Measurements from ENCODE around the gene CAPN8. TPM values are rescaled to one million over a fixed set of nuclear protein-coding genes. Genes with fewer than 3 reads are reported as not detected.
A peak's percentile ranks its signal among the peaks of the same experiment; 100 is the strongest.

CAPN8 gene
- total and polyA plus RNA-seq, 2 experiments from 2014 or later, result 0.15 TPM; not detected in 1

DNA sequence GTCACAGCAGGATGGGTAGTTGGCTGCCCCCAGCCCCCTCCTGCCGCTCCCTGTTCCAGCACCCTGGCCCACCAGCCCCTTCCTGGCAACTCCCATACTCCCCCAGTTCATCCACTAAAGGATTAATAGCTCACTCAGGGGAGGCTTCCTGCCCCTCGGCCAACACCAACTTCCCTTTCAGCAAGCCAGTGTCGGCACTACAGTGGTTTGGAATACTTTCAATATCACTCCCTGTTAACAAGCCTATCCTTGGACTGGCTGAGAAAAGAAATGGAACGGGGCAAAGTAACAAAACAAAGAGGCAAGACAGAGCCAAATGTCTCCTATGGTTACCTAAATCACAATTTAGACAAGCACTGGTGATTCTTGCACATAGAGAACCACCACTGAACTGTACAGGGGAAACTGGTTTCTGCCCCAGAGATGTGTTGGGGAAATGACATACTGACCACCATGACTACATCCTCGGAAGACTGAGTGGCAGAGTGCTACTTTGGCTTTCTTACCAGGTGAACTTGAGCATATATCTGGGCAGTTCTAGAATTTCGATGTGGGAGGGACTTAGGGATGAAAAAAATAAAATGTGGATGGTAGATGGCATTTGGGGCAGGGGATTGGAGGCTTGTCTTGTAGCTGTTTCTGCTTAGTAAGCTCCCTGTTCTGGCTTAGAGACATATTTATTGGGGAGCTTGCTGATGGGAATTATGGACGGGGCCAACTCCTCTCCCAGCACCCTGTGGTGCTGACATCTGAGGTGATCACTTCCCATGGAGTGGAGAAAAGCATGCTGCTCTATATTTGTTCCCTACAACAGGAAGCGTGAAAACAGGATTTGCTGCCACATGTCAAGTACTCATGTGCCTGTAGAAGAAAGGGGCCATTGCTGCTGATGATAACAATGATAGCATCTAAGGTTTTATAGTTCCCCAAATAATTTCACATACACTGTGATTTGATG, 39.7 kb upstream of the CAPN8 start:
- no peaks in the 10 kb centered on the region for H3K36me3 ChIP-seq
- DNase-seq (ENCODE audit: low read depth in 1 of 2, low spot score in 1 of 2), result peak; percentile 74 to 87
- TF ChIP-seq, protein P1, sequence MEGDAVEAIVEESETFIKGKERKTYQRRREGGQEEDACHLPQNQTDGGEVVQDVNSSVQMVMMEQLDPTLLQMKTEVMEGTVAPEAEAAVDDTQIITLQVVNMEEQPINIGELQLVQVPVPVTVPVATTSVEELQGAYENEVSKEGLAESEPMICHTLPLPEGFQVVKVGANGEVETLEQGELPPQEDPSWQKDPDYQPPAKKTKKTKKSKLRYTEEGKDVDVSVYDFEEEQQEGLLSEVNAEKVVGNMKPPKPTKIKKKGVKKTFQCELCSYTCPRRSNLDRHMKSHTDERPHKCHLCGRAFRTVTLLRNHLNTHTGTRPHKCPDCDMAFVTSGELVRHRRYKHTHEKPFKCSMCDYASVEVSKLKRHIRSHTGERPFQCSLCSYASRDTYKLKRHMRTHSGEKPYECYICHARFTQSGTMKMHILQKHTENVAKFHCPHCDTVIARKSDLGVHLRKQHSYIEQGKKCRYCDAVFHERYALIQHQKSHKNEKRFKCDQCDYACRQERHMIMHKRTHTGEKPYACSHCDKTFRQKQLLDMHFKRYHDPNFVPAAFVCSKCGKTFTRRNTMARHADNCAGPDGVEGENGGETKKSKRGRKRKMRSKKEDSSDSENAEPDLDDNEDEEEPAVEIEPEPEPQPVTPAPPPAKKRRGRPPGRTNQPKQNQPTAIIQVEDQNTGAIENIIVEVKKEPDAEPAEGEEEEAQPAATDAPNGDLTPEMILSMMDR (IDR thresholded peaks at IDR 0.05; ENCODE audit: low read depth, low read length), result no peak
- no peaks in the 10 kb centered on the region for H3K27me3 ChIP-seq
- no peak overlapping the region for H3K4me3 ChIP-seq
- peaks cover 30% of the 10 kb centered on the region for H3K4me1 ChIP-seq (ENCODE audit: low read depth)
- no peaks in the 10 kb centered on the region for H3K9me3 ChIP-seq (ENCODE audit: low read depth)
- H3K27ac ChIP-seq, result peak overlapping the region; percentile 17

DNA sequence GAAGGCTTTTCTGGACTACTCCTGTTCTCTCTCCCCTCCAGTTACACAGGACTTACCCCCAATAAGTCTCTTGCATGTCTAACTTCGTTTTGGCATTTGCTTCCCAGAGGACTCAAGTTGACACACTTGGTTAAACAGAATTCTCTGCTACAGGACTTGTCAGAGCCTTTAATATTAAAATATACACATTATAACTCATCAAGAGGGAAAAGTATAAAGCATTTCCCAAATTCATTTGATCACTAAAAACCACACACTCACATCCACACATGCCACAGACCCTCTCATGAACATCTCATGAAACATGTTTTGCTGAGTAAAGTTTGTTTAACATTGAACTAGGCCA, 38.1 kb upstream of the CAPN8 start:
- H3K36me3 ChIP-seq, result no peaks in the 10 kb centered on the region
- no peak overlapping the region for H3K4me3 ChIP-seq
- TF ChIP-seq, protein P1 (IDR thresholded peaks at IDR 0.05; ENCODE audit: low read depth, low read length), result no peak
- peaks cover 30% of the 10 kb centered on the region for H3K4me1 ChIP-seq (ENCODE audit: low read depth)
- H3K27me3 ChIP-seq, result no peaks in the 10 kb centered on the region
- no peak for DNase-seq (ENCODE audit: low read depth in 1 of 2, low spot score in 1 of 2)
- H3K9me3 ChIP-seq (ENCODE audit: low read depth), result no peaks in the 10 kb centered on the region
- no peak overlapping the region for H3K27ac ChIP-seq

DNA sequence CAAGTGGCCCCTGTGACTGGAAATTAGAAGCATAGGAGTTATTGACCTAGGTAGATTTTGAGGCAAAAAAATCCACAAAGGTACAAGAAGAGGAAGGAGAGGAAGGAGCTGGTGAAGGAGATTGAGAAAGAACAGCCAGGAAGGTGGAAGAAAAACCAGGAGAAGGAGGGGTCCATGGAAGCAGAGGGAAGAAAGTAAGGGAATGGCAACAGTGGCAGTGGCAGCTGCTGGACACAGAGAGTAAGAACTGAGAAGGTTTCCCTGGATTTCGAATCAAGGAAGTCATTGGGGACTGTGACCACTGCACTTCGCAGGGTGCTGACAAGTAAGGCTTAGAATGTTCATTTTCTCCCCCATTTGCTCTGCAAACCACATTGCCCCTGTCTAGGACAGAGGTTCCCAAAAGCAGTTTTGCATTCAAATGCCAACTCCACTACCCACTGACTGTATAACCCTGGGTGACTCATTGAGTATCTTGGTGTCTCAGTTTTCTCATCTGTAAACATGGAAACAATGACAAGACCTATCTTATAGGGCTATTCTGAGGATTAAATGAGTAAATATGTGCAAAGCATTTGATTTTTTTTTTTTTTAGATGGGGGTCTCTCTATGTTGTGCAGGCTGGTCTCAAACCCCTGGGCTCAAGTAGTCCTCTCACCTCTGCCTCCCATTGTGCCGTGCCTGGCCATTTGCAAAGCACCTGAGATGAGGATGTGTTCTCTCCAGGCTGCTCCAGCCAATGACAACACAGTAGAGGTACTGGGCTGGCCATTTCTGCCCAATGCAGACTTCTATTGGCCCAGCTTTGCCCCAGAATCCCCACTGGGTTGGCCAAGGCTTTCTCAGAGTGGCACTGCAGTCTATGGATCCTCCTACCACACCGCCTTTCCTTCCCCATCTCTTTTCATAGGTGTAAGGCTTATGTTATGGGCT, 37.5 kb upstream of the CAPN8 start:
- Histone ChIP-seq H3K4me1 (ENCODE audit: low read depth) (peaks cover 30% of the 10 kb centered on the region), H3K27ac (no peak overlapping the region), H3K27me3 (no peaks in the 10 kb centered on the region), H3K4me3 (no peak overlapping the region), H3K36me3 (no peaks in the 10 kb centered on the region), H3K9me3 (ENCODE audit: low read depth) (no peaks in the 10 kb centered on the region)
- TF ChIP-seq, protein P1 (IDR thresholded peaks at IDR 0.05; ENCODE audit: low read depth, low read length), result no peak
- no peak for DNase-seq (ENCODE audit: low read depth in 1 of 2, low spot score in 1 of 2)

DNA sequence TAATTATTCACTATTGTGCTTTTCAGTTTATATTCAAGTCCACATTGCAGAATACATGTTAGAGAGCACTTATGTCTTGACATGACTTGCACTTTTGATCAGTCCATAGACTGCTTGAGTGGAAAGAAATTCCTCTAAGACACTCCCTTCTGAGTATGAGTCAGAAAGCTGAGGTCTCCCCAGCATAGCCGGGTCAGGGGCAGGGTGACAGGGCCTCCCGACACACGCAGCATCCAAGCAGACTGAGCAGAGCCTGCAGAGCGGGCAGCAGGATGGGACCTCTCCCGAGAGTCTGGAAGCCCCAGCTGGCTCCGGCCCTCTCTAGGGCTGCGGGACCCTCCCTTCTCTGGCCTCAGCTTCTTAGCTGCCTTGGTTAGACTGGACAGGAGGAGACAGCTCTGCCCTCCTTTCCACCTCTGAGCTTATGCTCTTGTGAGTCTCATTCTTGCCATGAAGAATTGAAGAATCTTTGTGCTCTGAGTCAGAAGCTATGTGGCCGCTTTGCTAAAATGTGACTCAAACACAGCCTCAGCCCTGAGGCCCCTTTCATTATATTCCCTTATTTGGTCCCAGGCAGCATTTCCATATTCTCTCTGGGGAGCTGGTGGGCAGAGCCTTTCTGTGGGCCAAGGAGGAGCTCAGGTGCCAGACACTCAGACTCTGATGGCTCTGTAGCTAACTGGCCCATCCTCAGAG, 35.6 kb upstream of the CAPN8 start:
- TF ChIP-seq, protein P1 (IDR thresholded peaks at IDR 0.05; ENCODE audit: low read depth, low read length), result no peak
- no peaks in the 10 kb centered on the region for H3K27me3 ChIP-seq
- peak in 1 of 2 donors; percentile 94 for DNase-seq (ENCODE audit: low read depth in 1 of 2, low spot score in 1 of 2)
- peaks cover 19% of the 10 kb centered on the region for H3K4me1 ChIP-seq (ENCODE audit: low read depth)
- H3K4me3 ChIP-seq, result no peak overlapping the region
- no peaks in the 10 kb centered on the region for H3K36me3 ChIP-seq
- H3K9me3 ChIP-seq (ENCODE audit: low read depth), result no peaks in the 10 kb centered on the region
- H3K27ac ChIP-seq, result no peak overlapping the region

DNA sequence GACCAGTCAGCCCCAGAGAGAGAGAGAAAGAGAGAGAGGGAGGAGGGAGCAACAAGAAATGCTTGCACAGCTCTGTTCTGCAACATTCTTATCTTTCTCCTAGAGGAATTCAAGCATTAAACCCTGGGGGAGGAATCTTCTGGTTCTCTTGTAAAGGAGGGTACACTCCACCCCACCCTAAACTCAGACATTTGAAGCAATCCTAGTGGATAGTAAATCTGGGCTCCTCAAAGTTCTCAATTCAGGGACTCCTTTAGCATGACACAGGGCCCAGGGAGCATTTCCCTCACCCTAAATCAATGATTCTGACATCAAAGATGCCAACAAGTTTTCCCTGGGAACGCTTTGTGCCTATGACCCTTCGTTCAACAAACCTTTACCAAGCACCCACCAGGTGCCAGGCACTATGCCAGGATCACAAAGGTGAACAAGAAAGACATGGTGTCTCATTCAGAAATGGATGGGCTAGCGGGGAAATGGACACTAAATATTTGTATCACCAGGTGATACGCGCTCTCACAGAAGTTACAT, 35.0 kb upstream of the CAPN8 start:
- DNase-seq (ENCODE audit: low read depth in 1 of 2, low spot score in 1 of 2), result peak in 1 of 2 donors; percentile 73
- TF ChIP-seq, protein P1 (IDR thresholded peaks at IDR 0.05; ENCODE audit: low read depth, low read length), result no peak
- Histone ChIP-seq H3K27me3 (no peaks in the 10 kb centered on the region), H3K9me3 (ENCODE audit: low read depth) (no peaks in the 10 kb centered on the region), H3K4me1 (ENCODE audit: low read depth) (peaks cover 13% of the 10 kb centered on the region), H3K4me3 (no peak overlapping the region), H3K27ac (no peak overlapping the region), H3K36me3 (no peaks in the 10 kb centered on the region)
